B cell (primary cell): ENCODE data around the gene TMEM106C. TPM values are rescaled to one million over a fixed set of nuclear protein-coding genes. Genes with fewer than 3 reads are reported as not detected.

Experiments used
- ATAC-seq: fragments of 200-7000 bp; cut with Tn5 transposase; one replicate; pipeline ENCODE4 v1.10.0; 2021; ENCODE audit warnings: low read depth, mild to moderate bottlenecking, moderate number of reproducible peaks, moderate library complexity
- CTCF ChIA-PET: fragments of 350-600 bp; sonication (Branson Sonifier 250); formaldehyde crosslinking; loops from one replicate; lab custom pipeline; 2021; ENCODE audit warnings: antibody characterized with exemption, inconsistent platforms; lab: Charles Lee
- POLR2A ChIA-PET: fragments of 350-600 bp; sonication (Branson Sonifier 250); formaldehyde crosslinking; loops from one replicate; lab custom pipeline; 2021; ENCODE audit warnings: antibody characterized with exemption; lab: Charles Lee
- DNase-seq: peaks from one replicate; pipeline ENCODE4 v3.0.0; 2013
- H2AFZ ChIP-seq: 2 replicates; pipeline ENCODE4 v1.6.1; 2012; ENCODE audit warnings: mild to moderate bottlenecking, low read depth, low read length; ENCODE audit not compliant: insufficient read depth, poor library complexity, severe bottlenecking
- H3K27ac ChIP-seq, 2 donors: 1 replicate in 1 of 2; 2 replicates in 1 of 2; pipeline ENCODE4 v1.5.1; 2012 to 2013; ENCODE audit warnings: low read length in 2 of 2, mild to moderate bottlenecking in 2 of 2, moderate library complexity in 1 of 2
- H3K27me3 ChIP-seq, 4 experiments: fragments of 200-600 bp in 1 of 4; sonication (generic) in 1 of 4; replicated peaks in 1 of 4; 1 replicate in 2 of 4; 2 replicates in 2 of 4; pipeline versions ENCODE4 v1.6.1 to v1.7.0; 2013 to 2016; ENCODE audit warnings: low read length in 3 of 4, mild to moderate bottlenecking in 2 of 4, mixed read lengths in 1 of 4, moderate library complexity in 1 of 4; ENCODE audit not compliant: insufficient read depth in 4 of 4, control insufficient read depth in 3 of 4; ENCODE audit errors: control extremely low read depth in 1 of 4
- H3K36me3 ChIP-seq, 2 experiments: replicated peaks in 1 of 2; 1 replicate in 1 of 2; 2 replicates in 1 of 2; pipeline versions ENCODE4 v1.6.1 to v1.7.1; 2013; ENCODE audit warnings: low read length in 1 of 2; ENCODE audit not compliant: insufficient read depth in 2 of 2, control insufficient read depth in 1 of 2; ENCODE audit errors: control extremely low read depth in 1 of 2, extremely low read depth in 1 of 2
- H3K4me1 ChIP-seq, 2 donors: fragments of 200-600 bp in 1 of 2; sonication (generic) in 1 of 2; 1 replicate in 1 of 2; 2 replicates in 1 of 2; pipeline versions ENCODE4 v1.5.1 to v1.6.1; 2013 to 2017; ENCODE audit warnings: low read length in 2 of 2; ENCODE audit not compliant: control insufficient read depth in 2 of 2, insufficient read depth in 2 of 2
- H3K4me2 ChIP-seq: replicated peaks from 2 replicates; pipeline ENCODE3; 2012; ENCODE audit warnings: mild to moderate bottlenecking, low read depth, low read length; ENCODE audit not compliant: poor library complexity, severe bottlenecking
- H3K4me3 ChIP-seq, 5 experiments: fragments of 200-600 bp in 1 of 5; sonication (generic) in 1 of 5; 1 replicate in 3 of 5; 2 replicates in 2 of 5; pipeline versions ENCODE4 v1.5.1 to v1.7.0; 2011 to 2016; ENCODE audit warnings: low read length in 4 of 5, mild to moderate bottlenecking in 4 of 5, low read depth in 2 of 5, control low read depth in 1 of 5, moderate library complexity in 1 of 5; ENCODE audit not compliant: insufficient read depth in 1 of 5; ENCODE audit errors: control extremely low read depth in 1 of 5, extremely low read depth in 1 of 5
- H3K79me2 ChIP-seq: fragments of 200-600 bp; sonication (generic); one replicate; pipeline ENCODE4 v1.6.0; 2016; ENCODE audit warnings: low read length; ENCODE audit not compliant: control insufficient read depth, insufficient read depth
- H3K9ac ChIP-seq: fragments of 200-600 bp; sonication (generic); 2 replicates; pipeline ENCODE4 v1.6.1; 2017; ENCODE audit warnings: mild to moderate bottlenecking, low read length, moderate library complexity
- H3K9me3 ChIP-seq, 3 donors: one replicate each; pipeline versions ENCODE4 v1.6.1 to v1.7.1; 2013; ENCODE audit warnings: low read length in 2 of 3; ENCODE audit not compliant: control insufficient read depth in 2 of 3, insufficient read depth in 1 of 3; ENCODE audit errors: control extremely low read depth in 1 of 3
- H4K20me1 ChIP-seq: 2 replicates; pipeline ENCODE4 v1.6.0; 2012; ENCODE audit warnings: mild to moderate bottlenecking, low read length; ENCODE audit not compliant: insufficient read depth, control insufficient read depth, poor library complexity, severe bottlenecking
- H3K27ac Mint-ChIP-seq: one replicate; pipeline ENCODE4 v1.8.0; 2021; ENCODE audit warnings: mixed read lengths
- H3K27me3 Mint-ChIP-seq: one replicate; pipeline ENCODE4 v1.8.0; 2021; ENCODE audit warnings: mixed read lengths
- H3K4me1 Mint-ChIP-seq: one replicate; pipeline ENCODE4 v1.8.0; 2021; ENCODE audit warnings: mixed read lengths
- H3K4me3 Mint-ChIP-seq: one replicate; pipeline ENCODE4 v1.8.0; 2021; ENCODE audit warnings: mixed read lengths
- H3K9me3 Mint-ChIP-seq: one replicate; pipeline ENCODE4 v1.8.0; 2022; ENCODE audit warnings: mixed read lengths; ENCODE audit not compliant: insufficient read depth
- EZH2 ChIP-seq: IDR thresholded peaks from 2 replicates; pipeline ENCODE4 v1.6.1; 2012; ENCODE audit warnings: borderline replicate concordance, low read depth, mild to moderate bottlenecking, moderate library complexity, low read length; ENCODE audit not compliant: insufficient read depth, poor library complexity, severe bottlenecking
- WGBS: methylation state at CpG from one replicate; pipeline ENCODE4 v1.1.5; 2013; ENCODE audit warnings: missing lambda C conversion rate; ENCODE audit not compliant: insufficient coverage; 5-methylcytosine and 5-hydroxymethylcytosine counted together
- intact Hi-C: fragments of 100-400 bp; cut with micrococcal nuclease; formaldehyde crosslinking; loops from one replicate; pipeline ENCODE4 v1.10.0; 2022
- polyA plus RNA-seq: library from polyadenylated mRNA; depleted of rRNA; stranded (reverse); fragments of >200 nt; gene quantifications from 2 replicates; pipeline ENCODE4 v1.2.3, GENCODE V29; 2012
- total RNA-seq, 2 donors: library from RNA; stranded (reverse); fragments of 120-200 nt in 1 of 2; gene quantifications; 1 replicate in 1 of 2; 2 replicates in 1 of 2; pipeline versions ENCODE4 v1.2.3 to v1.2.4, GENCODE V29; 2013 to 2022
- TF ChIP-seq, protein P1 (sequence below): fragments of 200-600 bp; IDR thresholded peaks from one replicate; pipeline ENCODE4 v1.8.0; 2022; ENCODE audit warnings: antibody characterized with exemption, mild to moderate bottlenecking

Gene TMEM106C
- total and polyA plus RNA-seq, 2 donors (not counting 1 experiment from before 2014, with no cell fraction given), result 37.5 to 44.2 TPM

GRCh38 chr12:48008950-48009349 is 45.6 kb downstream of the TMEM106C start:
- ATAC-seq (no peak), DNase-seq (no peak)
- Histone ChIP-seq H2AFZ (no peak overlapping the region), H3K27me3 (peaks cover 2 to 55% (median 36%) of the 10 kb centered on the region in 4 experiments), H3K4me1 (peaks cover 15 to 21% of the 10 kb centered on the region in 2 donors), H3K4me2 (no peak overlapping the region), H3K9ac (no peak overlapping the region), H3K79me2 (no peaks in the 10 kb centered on the region), H4K20me1 (peaks cover 6% of the 10 kb centered on the region), H3K27ac (no peak overlapping the region), H3K4me3 (no peak overlapping the region), H3K9me3 (peaks cover 0 to 7% (median 2%) of the 10 kb centered on the region in 3 donors), H3K36me3 (no peaks in the 10 kb centered on the region)
- no peak overlapping the region for H3K4me3 Mint-ChIP-seq
- intact Hi-C loops, result no loop called here
- ChIA-PET POLR2A (no interaction called here), CTCF (no interaction called here)
- peaks cover 75% of the 10 kb centered on the region for H3K27me3 Mint-ChIP-seq
- TF ChIP-seq, protein P1, sequence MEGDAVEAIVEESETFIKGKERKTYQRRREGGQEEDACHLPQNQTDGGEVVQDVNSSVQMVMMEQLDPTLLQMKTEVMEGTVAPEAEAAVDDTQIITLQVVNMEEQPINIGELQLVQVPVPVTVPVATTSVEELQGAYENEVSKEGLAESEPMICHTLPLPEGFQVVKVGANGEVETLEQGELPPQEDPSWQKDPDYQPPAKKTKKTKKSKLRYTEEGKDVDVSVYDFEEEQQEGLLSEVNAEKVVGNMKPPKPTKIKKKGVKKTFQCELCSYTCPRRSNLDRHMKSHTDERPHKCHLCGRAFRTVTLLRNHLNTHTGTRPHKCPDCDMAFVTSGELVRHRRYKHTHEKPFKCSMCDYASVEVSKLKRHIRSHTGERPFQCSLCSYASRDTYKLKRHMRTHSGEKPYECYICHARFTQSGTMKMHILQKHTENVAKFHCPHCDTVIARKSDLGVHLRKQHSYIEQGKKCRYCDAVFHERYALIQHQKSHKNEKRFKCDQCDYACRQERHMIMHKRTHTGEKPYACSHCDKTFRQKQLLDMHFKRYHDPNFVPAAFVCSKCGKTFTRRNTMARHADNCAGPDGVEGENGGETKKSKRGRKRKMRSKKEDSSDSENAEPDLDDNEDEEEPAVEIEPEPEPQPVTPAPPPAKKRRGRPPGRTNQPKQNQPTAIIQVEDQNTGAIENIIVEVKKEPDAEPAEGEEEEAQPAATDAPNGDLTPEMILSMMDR, result no peak
- no peak for TF ChIP-seq EZH2
- H3K4me1 Mint-ChIP-seq, result peaks cover 4% of the 10 kb centered on the region
- no peak overlapping the region for H3K27ac Mint-ChIP-seq
- 45% methylated on average over 1 of the region's 4 CpGs for WGBS
- H3K9me3 Mint-ChIP-seq, result no peaks in the 10 kb centered on the region

DNA sequence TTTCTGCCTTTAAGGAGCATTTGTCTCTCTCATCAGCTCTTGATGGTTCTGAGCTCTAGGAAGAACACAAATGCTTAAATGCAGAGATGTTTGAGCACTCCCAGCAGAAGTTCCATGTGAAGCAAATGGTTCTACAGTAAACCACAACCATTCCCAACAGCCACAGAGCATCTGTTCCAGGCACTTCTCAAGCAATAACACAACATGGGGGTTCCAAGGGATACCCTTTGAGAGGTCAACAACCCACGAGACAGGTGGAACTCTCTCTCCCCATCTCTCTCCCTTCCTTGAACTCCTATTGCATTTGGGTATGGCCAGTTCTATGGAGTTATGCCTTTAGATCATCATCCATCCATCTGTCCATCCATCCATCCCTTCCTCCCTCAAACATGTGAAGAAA is 46.1 kb downstream of the TMEM106C start:
- H3K27ac ChIP-seq, result no peak overlapping the region
- H3K9me3 ChIP-seq, result peaks cover 0 to 5% (median 2%) of the 10 kb centered on the region in 3 donors
- WGBS, result no CpG with 5 or more reads among the region's 1 CpG
- H3K4me3 ChIP-seq, result no peak overlapping the region
- H3K9ac ChIP-seq, result no peak overlapping the region
- no peak overlapping the region for H3K4me2 ChIP-seq
- Mint-ChIP-seq H3K27ac (no peak overlapping the region), H3K4me1 (peaks cover 2% of the 10 kb centered on the region), H3K9me3 (no peaks in the 10 kb centered on the region), H3K27me3 (peaks cover 73% of the 10 kb centered on the region), H3K4me3 (no peak overlapping the region)
- DNase-seq, result no peak
- peaks cover 2 to 50% (median 33%) of the 10 kb centered on the region in 4 experiments for H3K27me3 ChIP-seq
- H2AFZ ChIP-seq, result no peak overlapping the region
- peaks cover 10 to 16% of the 10 kb centered on the region in 2 donors for H3K4me1 ChIP-seq
- TF ChIP-seq EZH2, result no peak
- TF ChIP-seq, protein P1, result no peak
- no peaks in the 10 kb centered on the region for H3K79me2 ChIP-seq
- CTCF ChIA-PET, result no interaction called here
- peaks cover 3% of the 10 kb centered on the region for H4K20me1 ChIP-seq
- intact Hi-C loops, result no loop called here
- POLR2A ChIA-PET, result no interaction called here
- H3K36me3 ChIP-seq, result no peaks in the 10 kb centered on the region
- ATAC-seq, result no peak
